Right lung (tissue), 5 donors: ENCODE data around the gene C3orf20. TPM values are rescaled to one million over a fixed set of nuclear protein-coding genes. Genes with fewer than 3 reads are reported as not detected.
A peak's percentile ranks its signal among the peaks of the same experiment; 100 is the strongest.
"Not testable (repeated sequence)": the region's sequence is repeated elsewhere in the genome, so short reads cannot be mapped to it uniquely, and the experiment has no call there.

Source experiments
- DNase-seq, 2 donors: peaks; one replicate each; pipeline ENCODE4 v3.0.0-alpha.2; 2013
- polyA plus RNA-seq, 5 donors: library from polyadenylated mRNA; unstranded; fragments of 120-200 nt; gene quantifications; one replicate each; pipeline versions ENCODE4 v1.2.1 to v1.2.3, GENCODE V29; 2013; ENCODE audit warnings: inconsistent platforms in 1 of 5, low replicate concordance in 1 of 5; ENCODE audit not compliant: insufficient read length in 5 of 5, insufficient read depth in 1 of 5

Gene C3orf20
- polyA plus RNA-seq, 5 donors, result 0.05 to 0.25 (median 0.19) TPM; not detected in 1

GRCh38 chr3:14795996-14796395, 121.1 kb downstream of the C3orf20 start:
- DNase-seq, result no peak

GRCh38 chr3:14796403-14797077, 121.6 kb downstream of the C3orf20 start:
- no peak for DNase-seq

- no peak for DNase-seq
Measured at GRCh38 chr3:14797731-14798130, 122.8 kb downstream of the C3orf20 start.

- no peak for DNase-seq
Measured at GRCh38 chr3:14798231-14798630, 123.3 kb downstream of the C3orf20 start.

GRCh38 chr3:14799146-14799545, 124.2 kb downstream of the C3orf20 start:
- DNase-seq, result no peak

- no peak for DNase-seq
Measured at GRCh38 chr3:14801031-14801430, 126.1 kb downstream of the C3orf20 start.

GRCh38 chr3:14801668-14802380, 126.9 kb downstream of the C3orf20 start:
- DNase-seq, result no peak

GRCh38 chr3:14802381-14802731, 127.4 kb downstream of the C3orf20 start:
- DNase-seq, result no peak

GRCh38 chr3:14803101-14803980, 128.4 kb downstream of the C3orf20 start:
- no peak for DNase-seq

GRCh38 chr3:14803981-14804834, 129.3 kb downstream of the C3orf20 start:
- peak in 1 of 2 donors; percentile 44 for DNase-seq

GRCh38 chr3:14804835-14805780, 130.2 kb downstream of the C3orf20 start:
- DNase-seq, result no peak

GRCh38 chr3:14805961-14806537, 131.1 kb downstream of the C3orf20 start:
- DNase-seq, result no peak

- no peak for DNase-seq
Measured at GRCh38 chr3:14806641-14807263, 131.8 kb downstream of the C3orf20 start.

GRCh38 chr3:14808025-14808424, 133.1 kb downstream of the C3orf20 start:
- DNase-seq, result no peak

- no peak for DNase-seq
Measured at GRCh38 chr3:14808502-14809266, 133.7 kb downstream of the C3orf20 start.

GRCh38 chr3:14809611-14810010, 134.7 kb downstream of the C3orf20 start:
- DNase-seq, result not testable (repeated sequence)

- peak; percentile 51 to 56 for DNase-seq
Measured at GRCh38 chr3:14810070-14810791, 135.3 kb downstream of the C3orf20 start.
